RCC 7860 (cell line): ENCODE data around the gene SF3B3.
"Not testable (repeated sequence)": the region's sequence is repeated elsewhere in the genome, so short reads cannot be mapped to it uniquely, and the experiment has no call there.

ENCODE experiments used
- DNase-seq: peaks from one replicate; pipeline ENCODE4 v3.0.0-alpha.2; 2015; ENCODE audit warnings: low spot score
- FAIRE-seq: peaks from 2 replicates; lab custom pipeline; 2012; peaks lifted over from hg19 to GRCh38; lab: Jason Lieb, UNC

SF3B3 gene

GRCh38 chr16:70611785-70612303 is 88.2 kb downstream of the SF3B3 start:
- no peak for FAIRE-seq

GRCh38 chr16:70612931-70613330 is 89.3 kb downstream of the SF3B3 start:
- DNase-seq (no peak), FAIRE-seq (no peak)

More at GRCh38 chr16:70611785-70612303, 88.2 kb downstream of the SF3B3 start:
- no peak for DNase-seq

GRCh38 chr16:70614208-70614951 is 90.8 kb downstream of the SF3B3 start:
- FAIRE-seq: no peak

GRCh38 chr16:70615945-70616344 is 92.3 kb downstream of the SF3B3 start:
- no peak for FAIRE-seq
- DNase-seq: no peak

More at GRCh38 chr16:70614208-70614951, 90.8 kb downstream of the SF3B3 start:
- no peak for DNase-seq

- not testable (repeated sequence) for DNase-seq, FAIRE-seq
Measured at GRCh38 chr16:70621864-70622263, 98.2 kb downstream of the SF3B3 start.
